Brain microvascular endothelial cell (primary cell): ENCODE data around the gene RILPL2.
"Not testable (repeated sequence)": the region's sequence is repeated elsewhere in the genome, so short reads cannot be mapped to it uniquely, and the experiment has no call there.

ENCODE experiments used
- DNase-seq: peaks from one replicate; pipeline ENCODE4 v3.0.0-alpha.2; 2020
- H3K27ac ChIP-seq: fragments of 250-450 bp; sonication (Bioruptor Pico); 2 replicates; pipeline ENCODE4 v1.5.1; 2020; ENCODE audit warnings: mild to moderate bottlenecking, moderate library complexity
- H3K27me3 ChIP-seq: fragments of 250-450 bp; sonication (Bioruptor Pico); replicated peaks from 2 replicates; pipeline ENCODE4 v1.5.1; 2020; ENCODE audit warnings: mild to moderate bottlenecking
- H3K36me3 ChIP-seq: fragments of 250-450 bp; sonication (Bioruptor Pico); replicated peaks from 2 replicates; pipeline ENCODE4 v1.5.1; 2020; ENCODE audit warnings: mild to moderate bottlenecking
- H3K4me3 ChIP-seq: 2 replicates; pipeline ENCODE4 v1.5.1; 2011; ENCODE audit warnings: low read depth, mild to moderate bottlenecking, control low read depth, low read length, moderate library complexity
- in situ Hi-C: cut with HindIII; loops from 2 replicates; pipeline ENCODE4 v1.10.0; 2017; ENCODE audit warnings: low sequenced_read_pairs, low pct_ligation_motif_present
- TF ChIP-seq, protein P1 (sequence below): IDR thresholded peaks from 2 replicates; pipeline ENCODE4 v1.5.1; 2011; ENCODE audit warnings: low read depth, mild to moderate bottlenecking, moderate library complexity, low read length, control low read depth, inconsistent platforms; ENCODE audit errors: missing control alignments

The RILPL2 gene

DNA sequence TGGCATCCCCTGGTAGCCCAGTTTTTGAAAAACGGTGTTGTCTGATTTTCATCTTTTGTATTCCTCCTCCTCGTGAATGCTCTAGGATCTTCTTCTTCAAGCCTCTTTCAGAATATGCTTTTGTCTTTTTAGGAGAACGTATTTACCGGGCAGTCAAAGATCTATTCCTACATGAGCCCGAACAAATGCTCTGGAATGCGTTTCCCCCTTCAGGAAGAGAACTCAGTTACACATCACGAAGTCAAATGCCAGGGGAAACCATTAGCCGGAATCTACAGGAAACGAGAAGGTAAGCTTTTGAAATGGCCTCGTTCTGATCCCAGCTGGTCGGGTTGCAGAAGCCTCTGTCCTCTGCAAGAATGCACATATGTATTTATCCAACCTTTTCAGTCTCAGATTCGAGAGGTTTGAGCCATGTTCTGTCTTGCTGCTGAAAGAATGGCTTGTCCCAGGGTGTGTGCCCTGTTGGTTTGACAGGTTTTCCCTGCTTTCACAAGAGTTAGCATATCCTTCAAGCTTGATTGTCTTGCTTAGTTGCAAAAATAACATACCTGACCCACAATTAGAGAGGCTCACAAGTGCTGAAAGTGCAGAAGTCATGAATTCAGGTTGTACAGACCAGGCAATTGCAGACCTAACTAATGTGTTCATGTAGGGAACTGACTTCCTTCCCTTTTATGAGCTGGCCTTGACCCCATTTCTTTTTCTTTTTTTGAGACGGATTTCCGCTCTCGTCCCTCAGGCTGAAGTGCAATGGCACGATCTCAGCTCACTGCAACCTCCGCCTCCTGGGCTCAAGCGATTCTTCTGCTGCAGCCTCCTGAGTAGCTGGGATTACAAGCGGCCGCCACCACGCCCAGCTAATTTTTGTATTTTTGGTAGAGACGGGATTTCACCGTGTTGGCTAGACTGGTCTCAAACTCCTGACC, 45.7 kb downstream of the RILPL2 start:
- TF ChIP-seq, protein P1, sequence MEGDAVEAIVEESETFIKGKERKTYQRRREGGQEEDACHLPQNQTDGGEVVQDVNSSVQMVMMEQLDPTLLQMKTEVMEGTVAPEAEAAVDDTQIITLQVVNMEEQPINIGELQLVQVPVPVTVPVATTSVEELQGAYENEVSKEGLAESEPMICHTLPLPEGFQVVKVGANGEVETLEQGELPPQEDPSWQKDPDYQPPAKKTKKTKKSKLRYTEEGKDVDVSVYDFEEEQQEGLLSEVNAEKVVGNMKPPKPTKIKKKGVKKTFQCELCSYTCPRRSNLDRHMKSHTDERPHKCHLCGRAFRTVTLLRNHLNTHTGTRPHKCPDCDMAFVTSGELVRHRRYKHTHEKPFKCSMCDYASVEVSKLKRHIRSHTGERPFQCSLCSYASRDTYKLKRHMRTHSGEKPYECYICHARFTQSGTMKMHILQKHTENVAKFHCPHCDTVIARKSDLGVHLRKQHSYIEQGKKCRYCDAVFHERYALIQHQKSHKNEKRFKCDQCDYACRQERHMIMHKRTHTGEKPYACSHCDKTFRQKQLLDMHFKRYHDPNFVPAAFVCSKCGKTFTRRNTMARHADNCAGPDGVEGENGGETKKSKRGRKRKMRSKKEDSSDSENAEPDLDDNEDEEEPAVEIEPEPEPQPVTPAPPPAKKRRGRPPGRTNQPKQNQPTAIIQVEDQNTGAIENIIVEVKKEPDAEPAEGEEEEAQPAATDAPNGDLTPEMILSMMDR = peak; percentile 3
- in situ Hi-C loops = no loop called here
- DNase-seq = no peak
- Histone ChIP-seq H3K36me3 (peaks cover 48% of the 10 kb centered on the region), H3K27ac (no peak overlapping the region), H3K4me3 (peak overlapping the region; percentile 67), H3K27me3 (no peaks in the 10 kb centered on the region)

DNA sequence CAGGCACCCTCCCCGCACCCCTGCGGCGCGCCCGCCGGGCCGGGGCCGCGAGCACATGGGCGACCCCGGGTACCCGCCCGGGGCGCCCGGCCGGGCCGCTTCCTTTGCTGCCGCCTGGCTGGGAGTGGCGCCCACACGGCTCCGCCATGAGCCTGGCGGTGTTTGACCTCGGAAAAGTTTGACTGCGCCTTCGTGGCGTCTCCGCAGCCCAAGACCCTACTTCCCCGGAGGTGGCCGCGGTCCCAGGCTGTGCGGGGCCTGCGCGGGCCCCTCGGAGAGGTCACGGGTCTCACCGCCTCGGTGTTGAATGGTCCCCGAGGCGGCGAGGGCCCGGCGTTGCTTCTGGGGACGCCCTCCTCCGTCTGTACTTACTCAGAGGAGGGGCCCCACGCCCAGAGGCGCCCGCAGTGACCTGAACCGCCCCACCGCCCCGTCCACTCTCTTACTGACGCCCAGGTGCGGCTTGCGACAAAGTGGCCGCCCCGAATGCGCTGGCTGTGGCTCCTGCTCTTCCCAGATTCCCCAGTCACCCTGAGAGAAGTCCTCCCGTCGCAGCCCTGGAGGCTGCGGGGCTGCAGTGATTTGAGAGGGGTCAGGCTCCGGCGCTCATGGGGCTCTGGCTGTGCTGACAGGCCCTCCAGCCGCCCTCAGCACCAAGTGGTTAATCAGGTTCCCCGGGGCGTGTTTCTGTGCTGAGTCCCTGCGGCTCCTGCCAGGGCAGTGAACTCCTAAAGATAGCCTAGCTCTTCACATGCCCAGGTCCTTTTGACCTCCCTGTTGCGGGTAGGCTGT, 46.7 kb downstream of the RILPL2 start:
- no peak for DNase-seq
- in situ Hi-C loops = no loop called here

DNA sequence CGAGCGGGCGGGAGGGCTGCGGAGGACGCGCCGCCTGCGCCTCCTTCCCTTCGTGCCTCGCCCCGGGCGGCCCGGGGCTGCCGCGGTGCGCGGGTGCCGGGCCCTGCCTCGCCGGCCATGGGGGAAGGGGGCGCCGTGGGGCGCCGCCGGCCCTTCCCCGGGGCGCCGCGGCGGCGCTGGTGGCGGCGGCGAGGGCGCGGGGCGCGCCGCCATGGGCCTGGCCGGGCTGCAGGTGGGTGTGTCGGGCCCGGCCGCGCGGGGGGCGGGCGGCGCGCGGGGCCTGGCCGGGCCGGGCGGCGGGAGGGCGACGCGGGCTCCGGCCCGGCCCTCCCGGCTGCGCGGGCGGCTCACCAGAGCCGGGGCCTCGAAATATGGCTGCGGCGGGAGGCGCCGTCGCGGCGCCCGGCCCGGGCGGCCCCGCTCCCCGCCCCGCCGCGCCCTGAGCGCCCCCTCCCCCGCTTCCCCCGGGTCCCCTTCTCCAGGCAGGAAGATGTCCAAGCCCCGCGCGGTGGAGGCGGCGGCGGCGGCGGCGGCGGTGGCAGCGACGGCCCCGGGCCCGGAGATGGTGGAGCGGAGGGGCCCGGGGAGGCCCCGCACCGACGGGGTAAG, 47.4 kb downstream of the RILPL2 start:
- H3K36me3 ChIP-seq = peaks cover 33% of the 10 kb centered on the region
- peak overlapping the region; percentile 46 for H3K27ac ChIP-seq
- in situ Hi-C loops = no loop called here
- H3K27me3 ChIP-seq = no peaks in the 10 kb centered on the region
- H3K4me3 ChIP-seq = peak overlapping the region; percentile 67
- TF ChIP-seq, protein P1 = no peak
- DNase-seq = no peak

More for the DNA sequence above, 46.7 kb downstream of the RILPL2 start:
- Histone ChIP-seq H3K27me3 (no peaks in the 10 kb centered on the region), H3K36me3 (peaks cover 40% of the 10 kb centered on the region), H3K4me3 (peak overlapping the region; percentile 67), H3K27ac (peak overlapping the region; percentile 46)
- TF ChIP-seq, protein P1 = no peak

DNA sequence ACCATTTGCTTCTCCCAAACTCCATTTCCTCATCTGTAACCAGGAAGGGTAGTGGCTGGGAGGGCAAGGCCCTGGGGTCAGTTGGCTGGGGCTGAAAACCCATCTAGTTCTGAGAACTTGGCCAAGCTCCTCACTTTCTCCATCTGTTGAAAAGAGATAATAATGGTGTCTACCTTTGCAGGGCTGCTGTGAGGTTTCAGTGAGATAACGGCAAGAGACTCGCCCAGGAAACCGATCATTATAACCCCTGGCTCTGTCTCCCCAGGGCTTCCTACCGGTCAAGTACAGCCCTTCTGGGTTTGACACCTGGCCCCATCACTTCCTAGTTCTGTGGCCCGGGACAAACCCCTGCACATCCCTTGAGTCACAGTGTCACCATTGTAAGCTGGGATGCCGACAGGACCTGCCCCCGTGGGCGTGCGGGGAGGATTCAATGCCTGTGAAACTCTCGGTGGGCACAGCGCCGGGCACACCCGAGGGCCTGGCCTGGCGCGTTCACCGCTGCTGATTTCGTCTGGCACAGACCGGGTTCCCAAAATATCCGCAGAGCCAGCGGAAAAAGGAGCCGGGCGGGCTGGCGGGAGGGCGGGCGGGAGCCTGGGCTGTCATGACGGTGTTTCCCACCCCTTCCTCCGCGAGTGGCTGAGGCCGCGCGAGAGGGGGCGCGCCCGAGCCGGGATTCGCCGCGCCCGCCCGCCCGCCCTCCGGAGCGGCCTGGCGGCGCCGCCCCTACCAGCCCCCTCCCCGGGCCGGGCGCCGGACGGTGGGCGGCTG, 48.1 kb downstream of the RILPL2 start:
- in situ Hi-C loops = no loop called here
- Histone ChIP-seq H3K27me3 (no peaks in the 10 kb centered on the region), H3K4me3 (peak overlapping the region; percentile 67), H3K27ac (peak overlapping the region; percentile 61), H3K36me3 (peaks cover 29% of the 10 kb centered on the region)
- DNase-seq = peak; percentile 50
- TF ChIP-seq, protein P1 = no peak

DNA sequence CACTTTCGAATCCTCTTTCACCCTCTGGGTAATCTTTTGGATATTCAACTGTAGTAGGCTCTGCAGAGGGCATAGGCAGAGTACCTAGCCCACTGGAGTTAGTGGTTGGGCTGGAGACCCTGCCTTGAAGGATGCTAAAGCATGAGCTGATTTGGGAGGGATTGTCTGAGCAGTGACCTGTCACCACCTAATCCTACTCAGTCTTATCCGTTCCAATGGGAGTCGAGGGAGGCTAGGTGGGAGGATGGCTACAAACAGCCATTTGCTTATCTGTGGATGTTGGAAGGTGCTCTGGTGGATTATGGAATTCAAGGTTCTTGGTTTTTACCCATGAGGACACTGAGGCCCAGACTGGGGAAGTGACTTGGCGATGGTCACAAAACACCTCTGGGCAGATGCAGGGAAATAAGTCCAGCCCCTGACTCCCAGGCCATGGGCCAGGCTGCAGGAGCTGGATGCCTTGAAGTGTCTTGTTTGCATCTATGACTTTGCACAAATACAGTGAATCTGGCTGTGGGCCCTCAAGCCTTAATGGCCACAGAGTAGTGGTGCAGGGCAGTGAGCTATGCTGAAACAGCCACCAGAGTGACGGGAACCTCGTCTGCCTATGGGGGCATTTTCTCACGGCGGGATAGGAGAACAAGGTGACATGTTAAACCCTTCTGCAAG, 48.8 kb downstream of the RILPL2 start:
- TF ChIP-seq, protein P1 = no peak
- in situ Hi-C loops = no loop called here
- Histone ChIP-seq H3K27ac (peak overlapping the region; percentile 61), H3K27me3 (no peaks in the 10 kb centered on the region), H3K36me3 (peaks cover 21% of the 10 kb centered on the region), H3K4me3 (no peak overlapping the region)
- no peak for DNase-seq

DNA sequence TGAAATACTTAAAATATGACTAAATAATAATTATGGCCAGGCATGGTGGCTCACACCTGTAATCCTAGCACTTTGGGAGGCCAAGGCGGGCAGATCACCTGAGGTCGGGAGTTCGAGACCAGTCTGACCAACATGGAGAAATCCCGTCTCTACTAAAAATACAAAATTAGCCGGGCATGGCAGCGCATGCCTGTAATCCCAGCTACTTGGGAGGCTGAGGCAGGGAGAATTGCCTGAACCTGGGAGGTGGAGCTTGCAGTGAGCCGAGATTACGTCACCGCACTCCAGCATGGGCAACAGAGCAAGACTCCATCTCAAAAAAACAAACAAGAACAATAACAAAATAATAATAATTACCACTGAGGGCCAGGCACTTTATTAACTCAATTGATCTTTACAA, 50.9 kb downstream of the RILPL2 start:
- H3K36me3 ChIP-seq, in situ Hi-C loops, DNase-seq, H3K4me3 ChIP-seq, H3K27me3 ChIP-seq: not testable (repeated sequence)
- H3K27ac ChIP-seq = peak overlapping the region; percentile 50
